GM19324 (cell line): Measurements from ENCODE around the gene CCNDBP1.

Experiments used
- ATAC-seq: cut with Tn5 transposase; IDR thresholded peaks from one replicate; pipeline ENCODE4 v1.9.1; 2021; ENCODE audit warnings: mild to moderate bottlenecking, moderate library complexity; ENCODE audit not compliant: unreplicated experiment, low FRiP score

The CCNDBP1 gene

DNA sequence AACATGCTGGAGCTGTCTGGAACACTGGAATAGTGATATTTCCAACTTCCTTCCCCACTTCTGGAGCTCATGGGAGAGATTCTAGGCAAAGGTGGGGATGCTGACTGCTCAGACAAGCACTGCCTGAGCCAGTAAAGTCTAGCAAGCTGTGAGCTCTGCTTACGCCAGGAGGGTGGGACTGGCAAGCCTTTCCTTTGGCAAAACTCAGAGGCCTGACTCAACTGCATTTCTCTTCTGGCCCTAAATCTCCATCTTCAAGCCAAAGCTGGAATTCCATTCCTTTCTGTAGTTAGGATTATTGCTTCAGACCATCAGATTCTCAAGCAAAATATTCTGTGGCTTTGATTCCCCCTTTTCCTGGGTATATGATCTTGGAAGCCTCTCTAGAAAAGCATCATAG, 55.9 kb downstream of the CCNDBP1 start:
- ATAC-seq, result no peak

DNA sequence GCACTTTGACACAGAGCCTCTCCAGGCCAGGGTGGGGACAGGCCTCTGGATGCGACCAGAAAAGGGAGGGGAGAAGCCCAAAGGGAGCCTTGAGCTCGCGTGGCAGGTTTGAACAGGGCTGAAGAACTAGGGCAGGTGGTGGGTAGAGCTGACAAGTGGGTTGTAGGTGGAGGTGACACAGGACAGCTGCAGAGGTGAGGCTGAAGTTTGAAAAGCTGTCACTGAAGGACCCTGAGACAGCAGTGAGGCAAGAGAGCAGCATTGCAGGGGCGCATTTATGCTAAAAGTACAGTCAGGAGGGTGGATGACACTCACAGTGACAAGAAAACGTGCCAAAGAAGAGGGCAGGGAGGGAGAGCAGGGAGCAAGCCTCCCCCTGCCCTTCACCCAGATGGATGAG, 57.4 kb downstream of the CCNDBP1 start:
- no peak for ATAC-seq

DNA sequence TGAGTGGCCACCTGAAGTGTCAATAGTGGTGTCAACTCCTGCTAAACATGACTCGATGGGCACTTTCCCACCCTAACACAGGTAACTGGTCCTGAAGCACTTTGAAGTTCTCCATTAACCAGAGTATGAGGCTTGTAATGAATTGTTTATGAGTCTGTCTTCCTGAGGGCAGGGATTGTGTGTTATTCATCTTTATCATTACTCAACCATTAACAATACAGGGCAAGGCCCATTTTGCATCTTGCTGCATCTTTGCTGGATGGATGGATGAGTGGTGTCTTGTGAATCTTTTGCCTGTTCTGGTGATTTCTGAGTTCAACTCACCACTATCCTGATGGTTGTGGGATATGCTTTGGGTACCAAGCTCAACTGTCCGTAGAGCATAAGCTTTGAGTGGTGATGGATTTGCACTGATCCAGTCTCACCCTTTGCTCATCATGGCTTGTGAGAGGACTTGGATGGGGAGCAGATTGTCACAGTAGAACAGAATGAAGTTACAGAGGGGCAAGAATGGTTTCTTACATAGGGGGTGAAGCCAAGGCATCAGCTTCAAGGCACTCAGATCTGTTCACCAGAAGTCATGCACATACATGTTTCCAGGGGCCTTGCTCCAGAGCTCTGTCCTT, 57.9 kb downstream of the CCNDBP1 start:
- no peak for ATAC-seq

DNA sequence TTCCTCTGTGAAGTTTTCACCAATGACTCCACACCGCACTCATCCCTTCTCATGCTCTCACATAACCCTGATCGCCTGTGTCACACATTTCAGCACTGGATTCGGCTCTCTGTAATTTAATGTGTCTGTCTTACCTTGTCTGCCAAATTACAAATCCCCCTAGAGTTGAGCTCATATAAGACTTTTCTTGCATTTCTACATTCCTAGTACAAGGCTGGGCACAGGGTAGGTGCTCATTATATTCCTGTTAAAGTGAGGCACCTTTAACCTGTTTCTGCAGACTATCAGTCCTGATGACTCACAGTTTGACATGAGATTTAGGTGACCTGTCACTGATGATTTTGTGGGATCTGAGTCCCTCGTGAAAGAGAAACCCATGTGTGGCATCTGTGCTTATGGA, 58.9 kb downstream of the CCNDBP1 start:
- no peak for ATAC-seq

DNA sequence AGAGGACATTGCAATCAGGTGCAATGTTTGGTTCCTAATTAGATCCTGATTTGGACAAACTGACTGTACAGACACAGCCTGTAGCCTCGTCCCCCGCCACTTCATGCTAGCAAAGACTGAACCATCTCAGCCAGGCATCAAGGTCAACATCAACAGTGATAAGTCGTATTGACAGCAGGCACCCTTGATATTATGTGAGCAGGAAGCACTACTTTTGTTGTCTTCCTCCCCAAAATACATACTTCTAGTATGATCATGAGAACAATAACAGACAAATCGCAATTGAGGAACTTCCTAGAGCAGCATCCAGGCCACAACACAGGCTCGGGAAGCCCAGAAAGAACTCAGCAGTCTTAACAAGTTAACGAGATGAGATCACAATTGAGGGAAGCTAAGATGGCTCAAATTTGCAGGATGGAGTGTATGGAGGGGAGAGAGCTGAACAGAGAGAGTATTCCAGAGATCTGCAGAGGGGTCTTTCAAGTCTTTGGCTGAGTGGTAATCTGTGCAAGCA, 61.1 kb downstream of the CCNDBP1 start:
- ATAC-seq, result no peak
